HUDEP-2 (cell line): Measurements from ENCODE around the gene NIPA2.

Experiments used
- DNase-seq, 76 experiments: peaks; one replicate each; lab custom pipeline; 2025; ENCODE audit not compliant: unreplicated experiment in 76 of 76; lab: John Stamatoyannopoulos, UW

The NIPA2 gene

DNA sequence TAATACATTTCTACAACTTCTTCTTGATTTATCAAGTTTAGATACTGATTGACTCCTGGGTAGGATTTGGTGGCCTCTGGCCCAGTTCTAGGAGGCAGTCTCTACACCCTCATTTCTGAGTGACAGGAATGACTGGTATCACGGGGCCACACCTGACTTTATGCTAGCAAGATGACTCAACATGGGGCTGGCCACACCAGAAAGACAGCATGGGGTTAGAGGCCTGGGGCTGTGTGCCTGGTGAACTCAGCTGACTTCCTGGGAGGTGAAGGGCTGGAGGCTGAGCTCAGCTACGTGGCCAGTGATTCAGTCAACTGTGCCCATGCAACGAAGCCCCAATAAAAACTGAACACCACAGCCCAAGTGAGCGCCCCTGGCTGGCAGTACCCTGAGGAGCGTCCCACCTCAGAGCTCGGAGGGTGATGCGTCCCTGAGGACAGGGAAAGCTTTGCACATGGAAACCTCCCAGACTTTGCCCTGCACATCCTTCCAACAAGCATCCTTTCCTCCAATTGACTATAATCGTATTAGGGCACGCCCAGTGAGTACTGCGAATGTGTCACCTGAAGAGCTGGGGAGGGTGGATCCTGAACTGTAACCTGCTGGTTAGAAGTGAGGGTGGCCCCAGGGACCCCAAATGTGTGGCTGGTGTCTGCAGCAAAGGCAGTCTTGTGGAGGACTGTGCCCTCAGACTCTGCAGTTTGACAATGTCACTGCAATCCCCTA, 57.2 kb downstream of the NIPA2 start:
- DNase-seq, result peak in 13 of 76 experiments; percentile 8 to 60 (median 31)

DNA sequence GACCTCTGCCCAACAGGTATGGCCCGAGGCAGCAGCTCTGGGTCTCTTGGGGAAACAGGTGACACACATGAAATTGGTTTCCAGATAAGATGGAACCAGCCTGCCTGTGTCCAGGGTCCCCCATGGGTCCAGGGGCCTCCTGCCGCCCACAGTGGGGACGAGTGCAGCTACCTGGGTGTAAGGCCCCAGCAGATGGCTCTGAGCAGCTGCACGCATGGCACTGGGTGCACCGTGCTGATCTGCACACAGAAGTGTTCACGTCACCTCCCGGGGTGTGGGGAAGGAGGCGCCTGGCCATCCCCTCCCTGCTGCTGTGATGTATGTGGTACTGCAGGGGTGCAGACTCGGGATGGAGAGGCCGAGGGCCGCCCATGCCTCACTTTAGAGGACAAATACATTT, 63.6 kb downstream of the NIPA2 start:
- DNase-seq, result no peak

DNA sequence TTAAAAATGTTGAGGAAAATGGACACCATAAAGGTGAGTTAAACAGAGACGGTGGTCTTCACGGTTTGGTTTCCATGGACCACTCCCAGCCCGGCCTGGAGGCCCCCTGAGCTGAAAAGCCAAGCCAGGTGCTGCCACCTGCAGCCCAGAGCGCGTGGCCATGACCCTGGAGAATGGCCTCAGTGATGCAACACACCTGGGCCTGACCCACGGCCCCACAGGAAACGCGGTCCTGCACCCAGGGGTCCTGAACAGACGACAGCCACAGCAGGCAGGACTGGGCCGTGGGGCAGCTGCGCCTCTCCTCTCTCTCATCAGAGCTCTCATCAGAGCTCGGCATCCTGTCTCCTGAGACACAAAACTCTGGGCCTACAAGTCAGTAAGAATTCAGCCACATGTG, 64.1 kb downstream of the NIPA2 start:
- no peak for DNase-seq

- DNase-seq, result no peak
These were observed 64.5 kb downstream of the NIPA2 start for GRCh38 chr15:22902981-22903380.

DNA sequence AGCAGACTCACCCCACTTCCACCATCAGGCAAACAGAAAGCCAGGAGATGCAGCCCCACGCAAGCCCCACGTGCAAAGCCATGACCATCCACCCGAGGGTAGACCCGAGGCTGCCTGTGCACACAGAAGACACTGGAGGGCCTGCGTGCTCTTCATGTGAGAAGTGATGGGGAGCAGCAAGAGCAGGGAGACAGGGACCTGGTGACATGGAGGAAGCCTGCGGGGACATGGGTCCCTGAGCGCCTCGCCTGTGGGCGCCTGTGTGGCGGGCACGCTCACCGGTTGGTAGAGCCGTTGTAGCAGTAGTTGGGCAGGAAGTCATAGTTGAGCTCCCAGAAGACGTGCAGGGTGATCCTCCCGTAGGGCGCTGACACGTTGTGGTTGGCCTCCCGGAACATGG, 65.0 kb downstream of the NIPA2 start:
- no peak for DNase-seq

- DNase-seq, result no peak
These were observed 65.6 kb downstream of the NIPA2 start for GRCh38 chr15:22903961-22904534.

- no peak for DNase-seq
These were observed 66.3 kb downstream of the NIPA2 start for GRCh38 chr15:22904736-22905135.

GRCh38 chr15:22907161-22907950, 68.9 kb downstream of the NIPA2 start:
- no peak for DNase-seq

- DNase-seq, result peak in 63 of 76 experiments; percentile 5 to 80 (median 47)
These were observed 70.4 kb downstream of the NIPA2 start for GRCh38 chr15:22908830-22909229.

DNA sequence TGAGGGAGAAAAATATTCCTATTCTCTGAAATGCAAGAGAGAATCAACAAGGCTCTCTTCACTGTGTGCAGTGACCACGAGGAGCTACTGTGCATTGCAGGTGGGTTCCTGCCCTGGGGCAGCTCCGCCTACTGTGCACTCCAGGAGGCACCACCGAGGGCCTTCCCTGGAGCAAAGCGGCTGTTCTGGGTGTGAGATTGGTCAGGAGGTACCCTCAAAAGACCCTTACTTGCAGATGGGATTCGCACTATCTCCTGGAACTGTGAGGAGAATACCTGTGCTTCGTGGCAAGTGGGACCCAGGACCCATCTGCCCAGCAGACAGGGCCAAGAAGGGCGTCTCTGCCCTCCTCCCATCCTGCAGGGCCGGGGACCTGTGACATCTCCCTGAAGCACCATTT, 72.8 kb downstream of the NIPA2 start:
- no peak for DNase-seq

DNA sequence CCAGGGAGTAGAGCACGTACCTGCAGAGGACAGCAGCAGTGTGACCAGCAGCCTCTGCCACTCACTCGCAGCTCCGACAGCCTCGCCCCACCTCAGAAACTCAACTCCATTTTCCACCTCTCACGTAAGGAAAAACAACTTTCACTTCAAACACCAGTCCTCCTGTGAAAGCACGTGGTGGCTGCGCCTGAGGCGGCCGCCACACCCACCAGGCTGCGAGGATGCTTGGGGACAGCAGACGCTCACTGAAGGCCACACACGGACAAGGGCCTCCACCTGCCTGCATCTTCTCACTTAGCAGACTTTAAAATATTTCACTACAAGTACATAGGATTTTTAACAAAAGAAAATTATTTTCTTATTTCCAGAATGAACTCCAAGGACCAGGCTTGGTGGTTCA, 73.8 kb downstream of the NIPA2 start:
- no peak for DNase-seq

- no peak for DNase-seq
These were observed 75.3 kb downstream of the NIPA2 start for GRCh38 chr15:22913646-22914380.

DNA sequence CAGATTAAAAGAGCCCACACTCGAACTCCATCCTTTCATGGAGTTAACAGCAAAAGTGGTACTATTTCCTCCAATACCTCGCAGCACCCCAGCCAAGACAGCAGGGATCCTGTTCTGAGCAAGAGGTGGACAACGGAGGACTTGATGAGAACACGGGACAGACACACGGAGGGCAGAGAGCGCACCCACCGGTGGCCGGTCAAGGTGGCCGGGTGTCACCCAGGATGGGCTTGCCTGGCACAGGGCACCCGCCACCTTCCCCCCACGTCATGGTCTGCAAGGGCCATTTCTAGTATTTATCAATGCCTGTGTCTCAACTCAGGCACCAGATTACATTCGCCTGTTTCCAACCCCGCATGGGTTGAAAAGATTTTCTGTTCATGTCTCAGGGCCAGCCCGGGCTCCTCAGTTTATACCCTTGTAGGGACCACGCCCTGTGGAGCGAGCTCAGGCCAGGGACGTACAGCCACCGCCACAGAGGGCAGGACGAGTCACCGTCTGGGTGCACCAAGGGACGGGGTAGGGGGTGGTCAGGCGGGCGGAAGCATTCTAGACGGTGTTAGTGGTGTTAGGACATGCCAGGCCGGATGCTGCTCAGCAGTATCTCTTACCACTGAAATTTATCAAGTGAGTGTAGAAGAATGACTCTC, 77.5 kb downstream of the NIPA2 start:
- DNase-seq, result no peak

- DNase-seq, result no peak
These were observed 78.3 kb downstream of the NIPA2 start for GRCh38 chr15:22916606-22917350.

DNA sequence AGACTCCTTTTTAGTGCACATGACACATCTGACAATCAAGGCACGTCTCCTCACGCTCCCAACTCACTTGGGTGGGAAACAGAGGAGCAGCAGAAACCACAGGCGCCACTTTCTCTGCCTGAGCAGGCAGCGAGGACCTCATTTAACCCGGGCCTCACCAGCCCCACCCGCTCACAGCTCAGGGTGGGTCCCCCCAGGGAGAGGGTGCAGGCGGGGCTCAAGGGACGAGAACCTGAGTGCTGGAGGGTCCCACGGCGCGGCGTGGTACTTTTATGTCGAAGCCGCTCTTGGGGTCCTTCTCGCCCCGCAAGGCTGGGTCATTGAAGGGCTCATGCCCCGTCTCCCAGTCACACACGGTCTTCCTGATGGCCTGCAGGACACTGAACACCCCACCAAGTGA, 79.1 kb downstream of the NIPA2 start:
- DNase-seq, result no peak
